NK-92 (cell line): Measurements from ENCODE around the gene COL1A2.

Experiments used
- DNase-seq: peaks from one replicate; lab custom pipeline; 2025; ENCODE audit not compliant: unreplicated experiment; lab: John Stamatoyannopoulos, UW

The COL1A2 gene

DNA sequence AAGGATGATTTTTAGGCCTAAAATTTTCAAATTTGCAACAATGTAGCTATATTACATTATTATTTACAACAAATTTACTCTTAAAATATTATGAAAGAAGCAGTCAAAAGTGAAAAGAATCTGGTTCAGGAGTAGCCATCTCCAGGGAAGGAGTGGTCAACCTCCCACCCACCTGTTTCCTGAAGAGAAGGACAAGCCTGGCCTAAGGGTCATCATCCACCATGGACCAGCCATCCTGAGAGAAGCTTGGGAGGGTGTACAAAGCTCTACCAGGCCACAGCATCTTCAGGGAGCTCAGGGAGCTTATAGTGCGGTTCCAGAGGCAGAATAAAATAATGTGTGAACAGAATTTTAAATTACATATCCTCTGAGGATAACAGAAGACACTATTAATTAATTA, 38.1 kb downstream of the COL1A2 start:
- DNase-seq, result no peak

- no peak for DNase-seq
Observed at GRCh38 chr7:94433224-94433623, 38.5 kb downstream of the COL1A2 start.

DNA sequence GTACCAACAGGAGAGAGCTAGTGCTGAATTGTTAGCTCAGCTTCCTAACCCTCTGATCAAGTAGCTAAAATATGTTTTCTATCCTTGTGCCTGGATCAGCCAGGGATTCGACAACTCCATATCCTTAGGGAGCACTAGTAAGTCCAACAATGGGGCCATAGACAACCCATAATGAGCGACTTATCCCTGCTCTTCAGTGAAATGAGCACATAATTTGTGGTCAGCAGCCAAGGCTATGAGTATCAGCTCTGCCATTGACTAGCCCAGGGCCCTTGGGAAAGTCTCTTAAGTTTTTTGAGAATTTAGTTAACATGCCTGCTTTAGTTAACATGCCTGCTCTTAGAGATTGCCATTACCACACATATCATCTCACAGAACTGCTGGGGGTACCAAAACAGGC, 39.3 kb downstream of the COL1A2 start:
- DNase-seq, result no peak

DNA sequence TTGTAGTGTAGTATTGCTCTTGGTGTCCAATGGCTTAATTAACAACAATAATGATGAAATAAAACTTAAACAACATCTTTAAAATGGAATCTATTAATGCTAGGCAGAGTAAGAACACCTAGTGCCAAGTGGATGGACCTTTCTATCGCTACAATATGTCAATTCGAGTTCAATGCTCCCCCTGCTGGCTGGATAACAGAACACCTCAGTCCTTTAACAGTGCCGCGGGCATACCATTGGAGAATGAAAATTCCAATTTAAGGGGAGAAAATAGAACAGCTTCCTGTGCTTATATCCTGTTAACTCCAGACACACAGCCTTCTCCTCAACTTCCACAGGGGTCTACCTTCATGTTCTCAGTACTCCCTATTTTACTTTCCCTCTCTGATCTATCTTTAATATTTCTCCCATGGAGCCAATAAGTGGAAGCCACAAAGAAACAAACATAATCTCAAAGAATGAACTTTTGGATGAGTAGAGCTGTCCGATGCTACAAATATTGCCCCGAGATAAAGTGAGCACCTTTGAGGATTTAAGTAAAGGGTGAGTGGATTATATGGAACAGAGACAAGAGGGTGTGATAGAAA, 41.4 kb downstream of the COL1A2 start:
- DNase-seq, result no peak

DNA sequence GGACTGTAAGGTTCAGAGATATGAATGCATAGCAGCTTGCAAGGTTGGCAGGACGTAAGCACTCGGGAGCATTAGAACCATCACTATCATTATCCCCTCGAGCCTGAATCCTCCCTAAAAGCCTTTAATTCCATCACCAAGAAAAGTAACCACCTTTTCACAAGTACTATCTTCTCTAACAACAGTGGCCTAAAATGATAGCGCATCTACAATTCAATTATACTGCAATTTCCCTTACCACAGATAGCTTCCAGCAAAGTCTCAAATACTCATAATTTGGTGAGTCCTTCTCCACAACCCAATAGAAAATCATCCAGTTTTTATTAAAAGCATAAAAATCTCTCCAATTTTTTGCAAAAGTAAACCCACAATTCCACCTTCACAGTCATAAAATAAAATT, 42.0 kb downstream of the COL1A2 start:
- DNase-seq, result no peak

DNA sequence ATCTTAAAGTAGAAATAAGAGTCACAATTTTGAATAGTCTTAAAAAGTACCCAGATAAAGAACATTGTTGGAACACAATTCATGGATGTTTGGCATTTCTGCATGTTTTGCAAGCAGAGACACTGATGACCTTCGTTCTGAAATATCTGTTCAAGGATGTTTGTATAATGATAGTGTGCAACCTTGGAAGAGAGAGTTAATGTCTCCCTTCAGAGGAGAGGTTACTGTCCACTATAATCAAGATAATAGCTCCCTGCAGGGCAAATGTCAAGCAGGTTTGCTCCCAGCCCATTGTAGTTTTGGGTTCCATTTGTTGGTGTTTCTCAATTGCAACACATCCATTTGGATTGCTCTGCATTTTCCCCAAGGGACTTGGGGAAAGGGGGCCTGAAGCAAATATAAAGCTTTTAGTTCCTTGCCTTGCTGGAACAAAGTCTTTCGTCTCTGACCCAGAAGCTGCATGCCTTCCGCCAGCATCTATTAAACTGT, 45.2 kb downstream of the COL1A2 start:
- no peak for DNase-seq

DNA sequence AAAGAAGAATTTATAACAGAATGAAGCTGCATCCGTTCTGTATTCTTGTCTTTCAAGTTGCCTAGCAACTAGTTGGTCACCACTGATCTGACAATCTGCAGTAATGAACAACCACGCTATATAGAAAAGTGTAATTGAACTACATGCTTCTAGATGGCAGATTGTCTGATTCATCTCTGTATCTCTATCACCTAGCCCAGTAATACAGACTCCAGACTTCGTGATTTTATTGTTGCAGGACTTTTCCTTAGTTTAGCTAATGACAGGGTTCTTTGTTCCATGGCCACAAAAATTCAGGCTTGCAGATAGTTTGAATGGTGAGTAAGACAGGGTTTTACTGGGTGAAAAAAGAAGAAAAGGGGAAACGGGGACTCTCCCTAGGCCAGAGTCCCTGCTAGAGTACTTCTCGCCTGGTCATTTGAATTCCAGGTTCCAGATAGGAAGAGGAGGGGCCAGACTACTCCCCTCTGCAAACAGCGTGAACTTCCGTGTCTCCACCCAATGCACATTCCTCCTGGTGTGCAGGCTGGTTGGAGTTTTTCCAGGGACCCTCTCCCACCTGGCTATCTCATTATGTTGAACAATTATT, 45.9 kb downstream of the COL1A2 start:
- DNase-seq, result no peak

DNA sequence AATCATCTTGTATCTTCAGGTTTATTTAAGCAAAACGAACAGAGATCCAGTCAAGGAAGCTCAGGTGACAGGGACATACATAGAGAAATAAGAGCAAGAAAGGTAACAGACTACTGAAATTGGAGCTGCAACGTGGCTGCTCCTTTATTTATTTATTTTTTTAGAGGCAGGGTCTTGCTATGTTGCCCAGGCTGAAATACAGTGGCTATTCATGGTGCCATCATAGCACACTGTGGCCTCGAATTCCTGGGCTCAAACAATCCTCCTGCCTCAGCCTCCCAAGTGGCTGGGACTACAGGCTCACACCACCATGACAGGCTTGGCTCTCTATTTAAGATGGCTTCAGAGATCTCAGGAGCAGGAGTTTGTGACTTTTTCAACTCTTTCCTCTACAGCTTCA, 46.4 kb downstream of the COL1A2 start:
- DNase-seq, result no peak

GRCh38 chr7:94442639-94443038, 47.9 kb downstream of the COL1A2 start:
- no peak for DNase-seq

- DNase-seq, result no peak
Observed at GRCh38 chr7:94444813-94445212, 50.1 kb downstream of the COL1A2 start.

GRCh38 chr7:94445696-94446194, 51.0 kb downstream of the COL1A2 start:
- no peak for DNase-seq

DNA sequence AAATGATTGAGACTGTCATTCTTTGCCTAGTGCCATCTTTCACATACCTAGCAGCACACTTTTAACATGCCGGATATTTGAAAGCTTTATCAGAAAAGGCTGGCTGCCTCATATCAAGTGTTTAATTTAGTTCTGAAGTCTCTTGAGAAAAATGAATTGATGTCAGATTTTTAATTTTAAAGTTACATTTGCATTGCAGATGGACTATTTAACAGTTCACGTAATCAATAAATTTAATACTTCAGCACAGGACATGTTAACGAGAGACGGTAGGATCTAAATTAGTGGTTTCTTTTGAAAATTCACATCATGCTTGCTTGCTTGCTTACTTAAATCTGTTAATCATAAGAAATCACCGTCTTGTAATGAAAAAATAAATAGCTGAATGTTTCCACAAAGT, 51.6 kb downstream of the COL1A2 start:
- no peak for DNase-seq

- DNase-seq, result no peak
Observed at GRCh38 chr7:94449151-94449725, 54.5 kb downstream of the COL1A2 start.

- DNase-seq, result no peak
Observed at GRCh38 chr7:94450044-94450697, 55.5 kb downstream of the COL1A2 start.

DNA sequence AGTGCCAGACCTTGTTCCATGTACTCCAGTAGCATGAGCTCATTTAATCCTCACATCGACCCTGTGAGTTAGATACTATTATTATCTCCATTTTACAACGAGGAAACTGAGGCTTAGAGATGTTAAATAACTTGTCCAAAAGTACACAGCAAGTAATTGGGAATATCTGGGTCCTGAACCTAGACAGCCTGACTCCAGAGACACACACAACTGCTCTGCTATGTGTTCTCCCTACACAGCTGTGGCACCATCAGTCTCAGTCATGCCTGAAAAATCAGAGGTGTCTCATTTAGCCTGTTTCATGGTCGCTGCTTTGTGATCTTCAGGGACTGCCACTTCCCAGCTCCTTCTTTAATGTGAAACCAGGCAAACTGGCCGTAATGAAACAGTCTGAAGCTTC, 56.5 kb downstream of the COL1A2 start:
- no peak for DNase-seq

GRCh38 chr7:94452239-94452638, 57.5 kb downstream of the COL1A2 start:
- no peak for DNase-seq

- no peak for DNase-seq
Observed at GRCh38 chr7:94453898-94454297, 59.2 kb downstream of the COL1A2 start.

GRCh38 chr7:94458041-94458440, 63.3 kb downstream of the COL1A2 start:
- DNase-seq, result no peak

DNA sequence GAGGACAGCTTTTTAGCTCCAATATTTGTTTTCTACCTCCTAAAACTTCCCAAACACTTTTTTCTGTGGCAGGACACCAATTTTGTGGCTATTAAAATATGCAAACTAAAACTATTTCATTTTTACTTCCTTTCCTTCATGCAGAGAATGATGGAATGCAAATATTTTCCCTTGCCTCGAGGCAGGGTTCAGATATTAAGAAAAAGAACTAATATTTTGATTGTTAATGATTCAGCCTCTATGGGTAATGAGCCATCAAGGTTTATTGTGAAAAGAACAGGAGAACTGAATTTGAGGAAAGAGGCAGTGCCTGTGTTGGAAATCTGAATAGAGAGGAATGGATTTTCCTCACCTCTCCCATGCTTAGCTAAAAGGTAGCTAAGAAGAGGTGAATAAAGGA, 71.8 kb downstream of the COL1A2 start:
- DNase-seq, result no peak

GRCh38 chr7:94471604-94472003, 76.9 kb downstream of the COL1A2 start:
- DNase-seq, result no peak

DNA sequence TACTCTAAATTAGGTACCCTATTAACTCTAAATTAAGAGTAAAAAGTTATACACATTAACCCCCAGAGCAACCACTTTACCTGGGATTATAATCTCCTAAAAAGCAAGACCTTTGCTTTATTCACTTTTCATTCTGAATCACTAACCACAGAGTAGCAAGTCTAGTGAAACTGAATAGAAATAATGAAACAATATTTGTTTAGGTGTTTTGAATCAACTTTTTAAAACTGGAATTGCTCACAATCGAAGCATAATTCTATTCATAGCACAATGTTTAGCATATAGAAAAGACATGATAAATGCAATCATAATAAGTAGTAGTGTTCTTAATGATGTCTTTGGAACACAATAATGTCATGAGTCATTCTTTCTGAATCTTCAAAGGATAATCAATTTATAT, 77.9 kb downstream of the COL1A2 start:
- no peak for DNase-seq

DNA sequence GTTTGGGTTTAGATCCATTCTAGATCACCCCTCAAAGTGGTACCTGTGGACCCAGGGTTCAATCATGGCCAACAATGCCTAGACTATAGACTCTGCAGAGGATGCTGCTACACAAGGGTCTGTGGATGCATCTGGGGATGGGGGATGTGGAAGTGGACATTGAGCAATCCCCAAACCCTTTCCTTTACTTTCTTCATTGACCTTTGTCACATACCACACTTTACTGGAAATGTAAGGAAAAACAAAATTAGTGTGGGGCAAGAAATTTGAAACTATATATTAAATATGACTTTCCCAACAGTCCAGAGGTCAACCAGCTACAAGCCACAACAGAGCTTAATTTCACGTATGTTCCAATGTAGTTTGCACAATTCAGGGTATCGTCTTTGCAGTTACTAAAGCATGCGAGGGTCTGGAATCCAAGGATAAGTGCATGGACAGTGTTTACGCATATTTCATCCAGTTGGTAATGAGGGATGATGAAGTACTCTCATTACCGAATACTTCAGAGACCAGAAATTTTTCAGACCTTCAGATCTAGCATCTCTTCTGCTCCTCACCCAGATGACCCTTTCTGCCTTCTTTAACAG, 81.7 kb downstream of the COL1A2 start:
- no peak for DNase-seq
